AG04449 (cell line): ENCODE results near the gene PRDM16.

ENCODE experiments used
- CTCF ChIA-PET: fragments of 350-600 bp; formaldehyde crosslinking; extraction: SDS; loops from one replicate; lab custom pipeline; 2021; ENCODE audit warnings: antibody characterized with exemption; lab: Yijun Ruan, JAX
- POLR2A ChIA-PET: fragments of 400-600, 350-600 bp; formaldehyde crosslinking; extraction: SDS; loops from one replicate; lab custom pipeline; 2020; ENCODE audit warnings: antibody characterized with exemption, inconsistent platforms; lab: Yijun Ruan, JAX
- DNase-seq: peaks from one replicate; pipeline ENCODE4 v3.0.0-alpha.2; 2010; ENCODE audit warnings: low read depth, low spot score
- H3K4me3 ChIP-seq: 2 replicates; pipeline ENCODE4 v1.5.1; 2011; ENCODE audit warnings: low read depth, mild to moderate bottlenecking, control low read depth, low read length
- CTCF ChIP-seq: IDR thresholded peaks from one replicate; pipeline ENCODE4 v1.5.1; 2011; ENCODE audit warnings: mild to moderate bottlenecking, moderate library complexity, low read length, control low read depth, inconsistent platforms; ENCODE audit not compliant: insufficient read depth; ENCODE audit errors: missing control alignments

PRDM16 gene

GRCh38 chr1:3190256-3191041 is 121.4 kb downstream of the PRDM16 start:
- no peak overlapping the region for H3K4me3 ChIP-seq
- CTCF ChIA-PET: no interaction called here
- no peak for DNase-seq
- POLR2A ChIA-PET: no interaction called here
- no peak for TF ChIP-seq CTCF

DNA sequence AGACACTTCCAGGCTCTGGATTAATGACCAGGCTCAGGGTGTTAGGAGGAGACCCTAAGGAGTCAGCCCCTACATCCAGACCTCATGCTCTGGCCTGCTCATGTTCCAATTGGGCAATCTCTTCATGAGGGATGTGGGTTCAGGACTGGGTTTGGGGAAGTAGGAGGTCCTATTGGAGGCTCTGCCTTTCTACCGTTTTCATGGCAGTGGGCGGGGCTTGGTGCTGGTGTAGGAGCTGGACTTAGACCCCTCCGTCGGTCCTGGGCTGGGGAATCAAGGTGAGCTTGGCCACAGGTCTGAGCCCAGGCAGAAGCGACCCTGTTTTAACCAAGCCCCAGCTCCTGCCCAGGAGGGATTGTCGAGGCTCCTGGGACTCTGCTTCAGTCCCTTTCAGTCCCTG is 123.4 kb downstream of the PRDM16 start:
- ChIA-PET CTCF (no interaction called here), POLR2A (no interaction called here)
- no peak overlapping the region for H3K4me3 ChIP-seq
- DNase-seq: no peak
- no peak for TF ChIP-seq CTCF

- POLR2A ChIA-PET: no interaction called here
- TF ChIP-seq CTCF: no peak
- H3K4me3 ChIP-seq: no peak overlapping the region
- CTCF ChIA-PET: no interaction called here
- DNase-seq: no peak
These were observed 123.8 kb downstream of the PRDM16 start for GRCh38 chr1:3192825-3193224.

DNA sequence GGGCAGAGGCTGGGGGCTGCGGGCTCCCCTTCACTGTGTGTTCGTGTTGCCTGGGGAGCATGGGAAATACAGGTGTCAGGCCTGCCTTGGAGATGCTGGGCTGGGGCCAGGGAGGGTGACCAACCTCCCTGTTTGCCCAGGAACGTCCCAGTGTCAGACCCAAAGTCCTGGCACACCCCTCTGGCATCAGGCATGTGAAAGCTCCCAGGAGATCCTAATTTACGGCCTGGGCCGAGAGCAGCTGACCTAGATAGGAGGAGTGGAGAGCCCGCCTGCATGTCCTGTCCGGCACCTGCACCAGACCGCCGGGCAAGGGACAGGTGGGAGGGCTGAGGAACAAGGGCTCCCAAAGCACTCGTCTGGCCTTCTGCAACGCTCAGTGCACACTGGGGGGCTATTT is 124.8 kb downstream of the PRDM16 start:
- DNase-seq: no peak
- no peak overlapping the region for H3K4me3 ChIP-seq
- POLR2A ChIA-PET: no interaction called here
- CTCF ChIA-PET: no interaction called here
- no peak for TF ChIP-seq CTCF

GRCh38 chr1:3194760-3195479 is 125.9 kb downstream of the PRDM16 start:
- no peak overlapping the region for H3K4me3 ChIP-seq
- DNase-seq: no peak
- CTCF ChIA-PET: no interaction called here
- no peak for TF ChIP-seq CTCF
- POLR2A ChIA-PET: no interaction called here

DNA sequence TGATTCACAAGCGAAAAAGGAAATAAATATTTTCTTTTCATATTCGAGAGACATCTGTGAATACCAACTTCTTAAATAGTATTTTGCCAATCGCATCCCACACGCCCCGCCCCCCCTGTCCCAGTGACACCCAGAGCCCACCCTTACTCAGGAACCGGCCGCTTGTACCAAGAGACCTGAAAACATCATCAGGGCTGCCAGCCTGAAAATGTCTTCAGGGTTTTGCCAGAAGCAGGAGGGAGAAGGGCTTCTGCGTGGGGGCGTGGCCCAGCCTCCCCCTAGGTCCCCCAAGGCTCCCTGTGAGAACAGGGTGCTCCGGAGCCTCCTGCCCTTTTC is 126.4 kb downstream of the PRDM16 start:
- POLR2A ChIA-PET: no interaction called here
- no peak for DNase-seq
- no peak for TF ChIP-seq CTCF
- CTCF ChIA-PET: no interaction called here
- no peak overlapping the region for H3K4me3 ChIP-seq
